ENCODE measurements around the gene CDK5.

DNA sequence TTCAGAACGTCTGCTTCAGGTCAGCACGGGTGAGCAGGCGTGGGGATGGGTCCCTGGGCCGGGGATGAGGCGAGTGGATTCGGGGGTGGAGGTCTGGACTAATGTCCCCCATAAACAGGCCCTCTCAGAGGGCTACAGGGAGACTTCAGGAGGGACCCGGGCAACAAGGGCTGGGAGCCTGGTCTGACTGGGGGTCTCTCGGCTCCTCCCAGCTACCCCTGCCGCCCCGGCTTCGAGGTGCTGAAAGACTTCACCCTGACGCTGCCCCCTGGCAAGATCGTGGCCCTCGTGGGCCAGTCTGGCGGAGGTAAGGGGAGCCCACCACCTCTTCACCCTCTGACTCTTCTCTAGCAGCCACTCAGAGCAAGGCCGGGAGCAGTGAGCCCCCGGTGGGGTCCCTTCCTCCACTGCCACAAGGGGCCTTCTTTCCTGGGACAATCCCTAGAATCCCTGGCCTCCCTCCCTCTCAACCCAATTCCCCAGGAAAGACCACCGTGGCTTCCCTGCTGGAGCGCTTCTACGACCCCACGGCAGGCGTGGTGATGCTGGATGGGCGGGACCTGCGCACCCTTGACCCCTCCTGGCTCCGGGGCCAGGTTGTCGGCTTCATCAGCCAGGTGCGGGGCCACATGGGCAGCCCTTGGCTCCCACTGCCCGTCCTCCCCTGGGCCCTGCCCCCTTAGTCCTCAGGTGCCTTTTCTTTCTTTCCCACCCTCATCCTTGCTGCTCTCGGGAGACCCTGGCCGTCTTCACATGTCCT, 16.9 kb downstream of the CDK5 start:
- TF ChIP-seq POLR2AphosphoS5 (IDR thresholded peaks at IDR 0.05) = no peak
- TF ChIP-seq, protein P1, sequence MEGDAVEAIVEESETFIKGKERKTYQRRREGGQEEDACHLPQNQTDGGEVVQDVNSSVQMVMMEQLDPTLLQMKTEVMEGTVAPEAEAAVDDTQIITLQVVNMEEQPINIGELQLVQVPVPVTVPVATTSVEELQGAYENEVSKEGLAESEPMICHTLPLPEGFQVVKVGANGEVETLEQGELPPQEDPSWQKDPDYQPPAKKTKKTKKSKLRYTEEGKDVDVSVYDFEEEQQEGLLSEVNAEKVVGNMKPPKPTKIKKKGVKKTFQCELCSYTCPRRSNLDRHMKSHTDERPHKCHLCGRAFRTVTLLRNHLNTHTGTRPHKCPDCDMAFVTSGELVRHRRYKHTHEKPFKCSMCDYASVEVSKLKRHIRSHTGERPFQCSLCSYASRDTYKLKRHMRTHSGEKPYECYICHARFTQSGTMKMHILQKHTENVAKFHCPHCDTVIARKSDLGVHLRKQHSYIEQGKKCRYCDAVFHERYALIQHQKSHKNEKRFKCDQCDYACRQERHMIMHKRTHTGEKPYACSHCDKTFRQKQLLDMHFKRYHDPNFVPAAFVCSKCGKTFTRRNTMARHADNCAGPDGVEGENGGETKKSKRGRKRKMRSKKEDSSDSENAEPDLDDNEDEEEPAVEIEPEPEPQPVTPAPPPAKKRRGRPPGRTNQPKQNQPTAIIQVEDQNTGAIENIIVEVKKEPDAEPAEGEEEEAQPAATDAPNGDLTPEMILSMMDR (IDR thresholded peaks at IDR 0.05) = no peak
- no peak for TF ChIP-seq POLR2A (IDR thresholded peaks at IDR 0.05)

Measured in breast epithelium (tissue), 3 donors.